RPMI7951 (cell line): ENCODE results near the gene TNRC18. TPM values are rescaled to one million over a fixed set of nuclear protein-coding genes. Genes with fewer than 3 reads are reported as not detected.

ENCODE experiments used
- DNase-seq: peaks from one replicate; pipeline ENCODE4 v3.0.0-alpha.2; 2012; ENCODE audit warnings: low read depth
- total RNA-seq: library from RNA; depleted of rRNA; stranded (reverse); fragments of >200 nt; shearing (Covaris generic); gene quantifications from 2 replicates; pipeline ENCODE4 v1.2.3, GENCODE V29; 2014

TNRC18 gene
- total RNA-seq, 1 experiment from 2014 or later: 18.9 TPM

- DNase-seq: peak; percentile 42
Measured at GRCh38 chr7:5450549-5451327, 27.1 kb upstream of the TNRC18 start.

- no peak for DNase-seq
Measured at GRCh38 chr7:5448378-5449037, 24.9 kb upstream of the TNRC18 start.

- DNase-seq: no peak
Measured at GRCh38 chr7:5445981-5446594, 22.5 kb upstream of the TNRC18 start.

GRCh38 chr7:5443678-5444077, 20.0 kb upstream of the TNRC18 start:
- DNase-seq: no peak

GRCh38 chr7:5442757-5443305, 19.2 kb upstream of the TNRC18 start:
- no peak for DNase-seq

GRCh38 chr7:5441840-5442503, 18.3 kb upstream of the TNRC18 start:
- no peak for DNase-seq

GRCh38 chr7:5439572-5440496, 16.2 kb upstream of the TNRC18 start:
- no peak for DNase-seq

- no peak for DNase-seq
Measured at GRCh38 chr7:5439209-5439571, 15.6 kb upstream of the TNRC18 start.

- no peak for DNase-seq
Measured at GRCh38 chr7:5437987-5438386, 14.4 kb upstream of the TNRC18 start.

- no peak for DNase-seq
Measured at GRCh38 chr7:5437348-5437892, 13.8 kb upstream of the TNRC18 start.

GRCh38 chr7:5436003-5436678, 12.5 kb upstream of the TNRC18 start:
- no peak for DNase-seq

GRCh38 chr7:5435291-5436002, 11.8 kb upstream of the TNRC18 start:
- DNase-seq: no peak

- DNase-seq: no peak
Measured at GRCh38 chr7:5433181-5433580, 9.5 kb upstream of the TNRC18 start.

GRCh38 chr7:5432691-5433090, 9.1 kb upstream of the TNRC18 start:
- no peak for DNase-seq

- DNase-seq: no peak
Measured at GRCh38 chr7:5431560-5432015, 8.0 kb upstream of the TNRC18 start.

GRCh38 chr7:5430612-5430947, 6.9 kb upstream of the TNRC18 start:
- DNase-seq: no peak

- DNase-seq: no peak
Measured at GRCh38 chr7:5429857-5430611, 6.4 kb upstream of the TNRC18 start.

- no peak for DNase-seq
Measured at GRCh38 chr7:5429253-5429856, 5.7 kb upstream of the TNRC18 start.
